ENCODE data around the gene PLXNA3. TPM values are rescaled to one million over a fixed set of nuclear protein-coding genes. Genes with fewer than 3 reads are reported as not detected.

The PLXNA3 gene
- polyA plus RNA-seq, 2 donors = 4.3 to 19.0 TPM

- H3K9me3 ChIP-seq (ENCODE audit: control insufficient read depth in 2 of 2, insufficient read depth in 1 of 2, low read depth in 1 of 2, low read length in 1 of 2) = no peaks in the 10 kb centered on the region
- H3K4me3 ChIP-seq (ENCODE audit: low read depth in 1 of 2, low read length in 2 of 2) = no peak overlapping the region
- 62 to 73% methylated on average over 21 of the region's 21 CpGs for WGBS, 2 donors
- peak overlapping the region in 1 of 2 donors; percentile 17 for H3K27ac ChIP-seq (ENCODE audit: low read depth in 2 of 2, low read length in 1 of 2)
- no peaks in the 10 kb centered on the region for H3K27me3 ChIP-seq (ENCODE audit: control insufficient read depth in 1 of 2, insufficient read depth in 2 of 2, low read length in 2 of 2)
- peaks cover 0 to 16% of the 10 kb centered on the region in 2 donors for H3K36me3 ChIP-seq (ENCODE audit: control insufficient read depth in 2 of 2, insufficient read depth in 2 of 2, low read length in 1 of 2)
- H3K4me1 ChIP-seq (ENCODE audit: control insufficient read depth in 2 of 2, insufficient read depth in 2 of 2, low read length in 1 of 2) = peaks cover 7 to 10% of the 10 kb centered on the region in 2 donors
These were observed 15.9 kb upstream of the PLXNA3 start for GRCh38 chrX:154441984-154442707.

GRCh38 chrX:154443479-154443910 is 14.6 kb upstream of the PLXNA3 start:
- Histone ChIP-seq H3K4me3 (ENCODE audit: low read depth in 1 of 2, low read length in 2 of 2) (peak overlapping the region in 1 of 2 donors; percentile 42), H3K27me3 (ENCODE audit: control insufficient read depth in 1 of 2, insufficient read depth in 2 of 2, low read length in 2 of 2) (no peaks in the 10 kb centered on the region), H3K9me3 (ENCODE audit: control insufficient read depth in 2 of 2, insufficient read depth in 1 of 2, low read depth in 1 of 2, low read length in 1 of 2) (no peaks in the 10 kb centered on the region), H3K4me1 (ENCODE audit: control insufficient read depth in 2 of 2, insufficient read depth in 2 of 2, low read length in 1 of 2) (peaks cover 7 to 8% of the 10 kb centered on the region in 2 donors), H3K27ac (ENCODE audit: low read depth in 2 of 2, low read length in 1 of 2) (peak overlapping the region; percentile 78 to 80), H3K36me3 (ENCODE audit: control insufficient read depth in 2 of 2, insufficient read depth in 2 of 2, low read length in 1 of 2) (peaks cover 0 to 17% of the 10 kb centered on the region in 2 donors)
- 25 to 27% methylated on average over 10 of the region's 10 CpGs for WGBS, 2 donors

DNA sequence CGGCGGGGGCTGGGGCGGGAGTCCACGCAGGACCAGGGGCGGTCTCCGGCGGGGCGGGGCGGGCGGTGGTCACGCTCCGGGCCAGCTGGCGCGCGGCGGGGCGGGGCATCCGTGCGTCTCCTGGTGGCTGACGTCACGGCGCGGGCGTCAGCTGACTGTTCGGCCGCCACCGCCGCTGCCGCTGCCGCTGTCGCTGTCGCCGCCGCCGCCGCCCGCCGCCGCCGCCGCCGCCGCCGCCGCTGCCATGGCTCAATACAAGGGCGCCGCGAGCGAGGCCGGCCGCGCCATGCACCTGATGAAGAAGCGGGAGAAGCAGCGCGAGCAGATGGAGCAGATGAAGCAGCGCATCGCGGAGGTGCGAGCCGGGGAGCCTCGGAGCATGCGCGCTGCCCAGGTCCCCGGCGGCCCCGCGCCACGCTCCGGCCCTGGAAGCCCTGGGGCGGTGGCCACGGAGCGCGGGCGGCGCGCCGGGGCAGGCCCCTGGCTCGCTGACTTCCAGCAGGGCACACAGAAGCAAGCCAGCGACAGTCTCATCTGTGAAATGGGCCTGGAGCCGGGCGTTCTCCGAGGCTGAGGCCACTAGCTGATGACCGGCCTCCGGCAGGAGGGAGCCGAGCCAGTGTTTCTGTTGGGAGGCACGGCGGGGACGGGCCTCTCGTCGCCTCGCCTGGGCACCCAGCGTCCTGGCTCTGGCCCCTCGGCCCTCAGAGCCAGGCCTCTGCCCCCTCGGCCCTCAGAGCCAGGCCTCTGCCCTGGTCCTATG is 13.9 kb upstream of the PLXNA3 start, which contains the start of gene FAM50A:
Gene FAM50A (plus strand): TSS at position 150 of the 763 bp plus-strand sequence. CDS start 95 bp downstream, at position 245.
- 1 to 27% methylated on average over 34 to 94 of the region's 94 CpGs for WGBS, 2 donors
- H3K27ac ChIP-seq (ENCODE audit: low read depth in 2 of 2, low read length in 1 of 2) = peak within 1 kb of the TSS; percentile 78 to 89
- peak within 1 kb of the TSS; percentile 42 to 66 for H3K4me3 ChIP-seq (ENCODE audit: low read depth in 1 of 2, low read length in 2 of 2)
- no peaks in the 10 kb centered on the region for H3K9me3 ChIP-seq (ENCODE audit: control insufficient read depth in 2 of 2, insufficient read depth in 1 of 2, low read depth in 1 of 2, low read length in 1 of 2)
- no peaks in the 10 kb centered on the region for H3K27me3 ChIP-seq (ENCODE audit: control insufficient read depth in 1 of 2, insufficient read depth in 2 of 2, low read length in 2 of 2)
- H3K36me3 ChIP-seq (ENCODE audit: control insufficient read depth in 2 of 2, insufficient read depth in 2 of 2, low read length in 1 of 2) = peaks cover 0 to 20% of the 10 kb centered on the region in 2 donors
- peaks cover 7 to 8% of the 10 kb centered on the region in 2 donors for H3K4me1 ChIP-seq (ENCODE audit: control insufficient read depth in 2 of 2, insufficient read depth in 2 of 2, low read length in 1 of 2)

DNA sequence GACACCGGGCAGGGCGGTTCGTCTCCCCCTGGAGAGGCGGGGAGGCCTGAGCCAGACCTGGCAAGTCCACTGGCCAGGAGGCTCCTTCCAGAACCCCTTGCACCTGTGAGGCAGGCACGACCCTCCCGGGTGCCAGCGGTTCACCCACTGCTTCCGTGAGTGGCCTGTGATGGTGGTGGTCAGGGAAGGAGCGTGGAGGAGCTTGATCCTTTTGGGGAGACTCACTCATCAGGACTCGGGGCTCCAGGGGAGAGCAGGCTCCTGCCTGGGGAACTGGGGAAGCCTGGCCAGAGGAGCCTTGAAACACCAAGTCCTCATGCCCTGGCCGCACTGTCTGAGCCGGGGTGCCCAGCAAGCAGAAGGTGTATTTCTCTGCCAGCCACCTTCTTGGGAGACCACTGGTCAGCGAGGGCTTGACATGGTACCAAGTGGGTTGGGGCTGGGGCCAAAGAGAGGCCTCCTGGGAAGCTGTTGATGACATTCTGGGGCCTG is 13.3 kb upstream of the PLXNA3 start:
- Histone ChIP-seq H3K36me3 (ENCODE audit: control insufficient read depth in 2 of 2, insufficient read depth in 2 of 2, low read length in 1 of 2) (peaks cover 0 to 23% of the 10 kb centered on the region in 2 donors), H3K27ac (ENCODE audit: low read depth in 2 of 2, low read length in 1 of 2) (peak overlapping the region; percentile 60 to 89), H3K9me3 (ENCODE audit: control insufficient read depth in 2 of 2, insufficient read depth in 1 of 2, low read depth in 1 of 2, low read length in 1 of 2) (no peaks in the 10 kb centered on the region), H3K4me1 (ENCODE audit: control insufficient read depth in 2 of 2, insufficient read depth in 2 of 2, low read length in 1 of 2) (peaks cover 7 to 8% of the 10 kb centered on the region in 2 donors), H3K27me3 (ENCODE audit: control insufficient read depth in 1 of 2, insufficient read depth in 2 of 2, low read length in 2 of 2) (no peaks in the 10 kb centered on the region), H3K4me3 (ENCODE audit: low read depth in 1 of 2, low read length in 2 of 2) (peak overlapping the region; percentile 42 to 66)
- WGBS, 2 donors = 56 to 73% methylated on average over 13 of the region's 13 CpGs

DNA sequence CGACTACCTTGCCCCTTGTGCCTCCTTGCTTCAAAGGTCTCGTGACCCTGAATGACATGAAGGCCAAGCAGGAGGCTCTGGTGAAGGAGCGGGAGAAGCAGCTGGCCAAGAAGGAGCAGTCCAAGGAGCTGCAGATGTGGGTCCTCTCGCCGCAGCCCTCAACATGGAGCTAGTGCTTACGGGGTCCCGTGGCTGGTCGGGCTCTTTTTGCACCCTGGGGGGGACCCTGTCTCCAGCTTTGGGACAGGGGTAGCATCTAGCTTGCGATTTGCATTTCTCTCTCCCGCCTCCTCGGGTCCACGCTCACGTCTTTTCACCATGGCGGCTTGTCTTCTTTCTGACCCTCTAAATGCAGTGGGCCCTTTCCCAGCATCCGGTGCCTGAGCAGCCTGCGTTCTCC is 12.3 kb upstream of the PLXNA3 start:
- WGBS, 2 donors = 91 to 95% methylated on average over 16 of the region's 16 CpGs
- no peaks in the 10 kb centered on the region for H3K27me3 ChIP-seq (ENCODE audit: control insufficient read depth in 1 of 2, insufficient read depth in 2 of 2, low read length in 2 of 2)
- H3K27ac ChIP-seq (ENCODE audit: low read depth in 2 of 2, low read length in 1 of 2) = no peak overlapping the region
- peaks cover 7 to 8% of the 10 kb centered on the region in 2 donors for H3K4me1 ChIP-seq (ENCODE audit: control insufficient read depth in 2 of 2, insufficient read depth in 2 of 2, low read length in 1 of 2)
- no peak overlapping the region for H3K4me3 ChIP-seq (ENCODE audit: low read depth in 1 of 2, low read length in 2 of 2)
- H3K36me3 ChIP-seq (ENCODE audit: control insufficient read depth in 2 of 2, insufficient read depth in 2 of 2, low read length in 1 of 2) = peaks cover 0 to 25% of the 10 kb centered on the region in 2 donors
- H3K9me3 ChIP-seq (ENCODE audit: control insufficient read depth in 2 of 2, insufficient read depth in 1 of 2, low read depth in 1 of 2, low read length in 1 of 2) = no peaks in the 10 kb centered on the region

DNA sequence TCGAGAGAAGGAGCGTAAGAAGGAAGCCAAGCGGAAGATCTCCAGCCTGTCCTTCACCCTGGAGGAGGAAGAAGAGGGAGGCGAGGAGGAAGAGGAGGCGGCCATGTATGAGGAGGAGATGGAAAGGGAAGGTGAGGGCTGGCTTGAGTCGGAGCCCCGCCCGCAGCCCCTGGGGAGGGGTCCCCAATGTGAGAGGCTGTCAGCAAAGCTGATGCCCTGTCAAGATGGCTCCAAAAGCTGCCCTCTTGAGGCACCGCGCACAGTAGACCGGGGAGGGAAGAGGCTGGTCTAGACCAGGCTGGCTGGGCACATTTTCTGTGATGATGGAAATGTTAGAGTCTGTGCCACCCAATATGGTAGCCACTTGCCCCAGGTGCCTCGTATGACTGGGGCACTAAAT is 11.7 kb upstream of the PLXNA3 start:
- H3K4me3 ChIP-seq (ENCODE audit: low read depth in 1 of 2, low read length in 2 of 2) = no peak overlapping the region
- H3K27me3 ChIP-seq (ENCODE audit: control insufficient read depth in 1 of 2, insufficient read depth in 2 of 2, low read length in 2 of 2) = no peaks in the 10 kb centered on the region
- peaks cover 0 to 24% of the 10 kb centered on the region in 2 donors for H3K36me3 ChIP-seq (ENCODE audit: control insufficient read depth in 2 of 2, insufficient read depth in 2 of 2, low read length in 1 of 2)
- WGBS, 2 donors = 87 to 96% methylated on average over 12 of the region's 12 CpGs
- H3K4me1 ChIP-seq (ENCODE audit: control insufficient read depth in 2 of 2, insufficient read depth in 2 of 2, low read length in 1 of 2) = peaks cover 7 to 8% of the 10 kb centered on the region in 2 donors
- no peaks in the 10 kb centered on the region for H3K9me3 ChIP-seq (ENCODE audit: control insufficient read depth in 2 of 2, insufficient read depth in 1 of 2, low read depth in 1 of 2, low read length in 1 of 2)
- H3K27ac ChIP-seq (ENCODE audit: low read depth in 2 of 2, low read length in 1 of 2) = no peak overlapping the region

- Histone ChIP-seq H3K27me3 (ENCODE audit: control insufficient read depth in 1 of 2, insufficient read depth in 2 of 2, low read length in 2 of 2) (no peaks in the 10 kb centered on the region), H3K9me3 (ENCODE audit: control insufficient read depth in 2 of 2, insufficient read depth in 1 of 2, low read depth in 1 of 2, low read length in 1 of 2) (no peaks in the 10 kb centered on the region), H3K27ac (ENCODE audit: low read depth in 2 of 2, low read length in 1 of 2) (no peak overlapping the region), H3K4me1 (ENCODE audit: control insufficient read depth in 2 of 2, insufficient read depth in 2 of 2, low read length in 1 of 2) (peaks cover 3 to 6% of the 10 kb centered on the region in 2 donors), H3K36me3 (ENCODE audit: control insufficient read depth in 2 of 2, insufficient read depth in 2 of 2, low read length in 1 of 2) (peaks cover 0 to 17% of the 10 kb centered on the region in 2 donors), H3K4me3 (ENCODE audit: low read depth in 1 of 2, low read length in 2 of 2) (no peak overlapping the region)
- 92 to 93% methylated on average over 14 of the region's 14 CpGs for WGBS, 2 donors
These were observed 9.6 kb upstream of the PLXNA3 start for GRCh38 chrX:154448484-154448883.

DNA sequence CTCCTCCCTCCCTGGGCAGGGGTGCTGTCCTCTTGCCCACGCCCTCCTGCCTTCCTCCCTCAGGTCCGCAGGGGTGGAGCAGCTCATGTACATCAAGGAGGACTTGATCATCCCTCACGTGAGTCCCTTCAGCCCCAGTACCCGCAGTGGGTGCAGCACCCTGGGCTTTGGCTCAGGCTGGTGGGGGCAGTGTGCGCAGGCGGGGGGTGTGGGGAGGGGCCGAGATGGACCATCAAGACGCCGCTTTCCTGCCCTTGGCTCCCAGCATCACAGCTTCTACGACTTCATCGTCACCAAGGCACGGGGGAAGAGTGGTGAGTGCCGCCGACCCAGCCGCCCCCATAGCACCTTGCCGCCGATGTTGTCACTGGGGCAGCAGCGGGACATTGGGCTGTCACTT is 8.5 kb upstream of the PLXNA3 start:
- H3K27me3 ChIP-seq (ENCODE audit: control insufficient read depth in 1 of 2, insufficient read depth in 2 of 2, low read length in 2 of 2) = no peaks in the 10 kb centered on the region
- H3K27ac ChIP-seq (ENCODE audit: low read depth in 2 of 2, low read length in 1 of 2) = no peak overlapping the region
- WGBS, 2 donors = 95 to 96% methylated on average over 18 of the region's 18 CpGs
- H3K4me1 ChIP-seq (ENCODE audit: control insufficient read depth in 2 of 2, insufficient read depth in 2 of 2, low read length in 1 of 2) = peaks cover 2 to 4% of the 10 kb centered on the region in 2 donors
- no peak overlapping the region for H3K4me3 ChIP-seq (ENCODE audit: low read depth in 1 of 2, low read length in 2 of 2)
- H3K9me3 ChIP-seq (ENCODE audit: control insufficient read depth in 2 of 2, insufficient read depth in 1 of 2, low read depth in 1 of 2, low read length in 1 of 2) = no peaks in the 10 kb centered on the region
- peaks cover 0 to 17% of the 10 kb centered on the region in 2 donors for H3K36me3 ChIP-seq (ENCODE audit: control insufficient read depth in 2 of 2, insufficient read depth in 2 of 2, low read length in 1 of 2)

DNA sequence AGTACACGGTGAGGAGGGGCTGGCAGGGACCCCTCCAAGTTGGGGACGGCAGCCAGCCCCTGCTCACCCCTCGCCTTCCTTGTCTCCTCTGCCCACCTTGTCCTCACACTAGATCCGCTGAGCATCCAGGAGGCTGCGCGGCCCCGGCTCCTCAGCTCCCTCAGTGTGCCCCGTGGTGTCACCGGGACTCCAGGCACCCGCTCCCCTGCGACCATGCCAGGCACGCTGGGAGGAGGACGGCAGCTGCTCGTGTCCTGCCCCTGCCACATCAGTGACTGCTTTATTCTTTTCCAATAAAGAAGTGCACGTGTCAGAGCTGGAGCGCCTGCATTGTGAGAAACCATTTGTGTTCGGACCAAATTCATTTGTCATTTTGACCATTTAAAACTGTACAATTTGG is 7.8 kb upstream of the PLXNA3 start:
- peaks cover 0 to 17% of the 10 kb centered on the region in 2 donors for H3K36me3 ChIP-seq (ENCODE audit: control insufficient read depth in 2 of 2, insufficient read depth in 2 of 2, low read length in 1 of 2)
- WGBS, 2 donors = 91 to 95% methylated on average over 17 of the region's 17 CpGs
- H3K27me3 ChIP-seq (ENCODE audit: control insufficient read depth in 1 of 2, insufficient read depth in 2 of 2, low read length in 2 of 2) = no peaks in the 10 kb centered on the region
- H3K9me3 ChIP-seq (ENCODE audit: control insufficient read depth in 2 of 2, insufficient read depth in 1 of 2, low read depth in 1 of 2, low read length in 1 of 2) = no peaks in the 10 kb centered on the region
- H3K4me3 ChIP-seq (ENCODE audit: low read depth in 1 of 2, low read length in 2 of 2) = no peak overlapping the region
- H3K4me1 ChIP-seq (ENCODE audit: control insufficient read depth in 2 of 2, insufficient read depth in 2 of 2, low read length in 1 of 2) = no peaks in the 10 kb centered on the region
- H3K27ac ChIP-seq (ENCODE audit: low read depth in 2 of 2, low read length in 1 of 2) = no peak overlapping the region
